ACHN (cell line): ENCODE results near the gene DSCAML1.

ENCODE experiments used
- DNase-seq: peaks from one replicate; pipeline ENCODE4 v3.0.0-alpha.2; 2015
- in situ Hi-C: cut with HindIII; loops from 2 replicates; pipeline ENCODE4 v1.10.0; 2017; ENCODE audit warnings: low sequenced_read_pairs, low pct_ligation_motif_present, low pct_unique_long_range_greater_than_20kb

DSCAML1 gene

GRCh38 chr11:117433717-117434116, 363.3 kb downstream of the DSCAML1 start:
- DNase-seq = no peak
- in situ Hi-C loops = loop anchor here (25.0 kb wide), 1 partner anchor 379 kb away; the partner anchor contains the start of gene FXYD2

- in situ Hi-C loops = loop anchor here (25.0 kb wide), 1 partner anchor 381 kb away; the partner anchor contains the start of gene FXYD2
- DNase-seq = no peak
Measured at GRCh38 chr11:117431436-117431835, 365.6 kb downstream of the DSCAML1 start.

GRCh38 chr11:117430293-117430955, 366.6 kb downstream of the DSCAML1 start:
- in situ Hi-C loops = loop anchor here (25.0 kb wide), 1 partner anchor 382 kb away; the partner anchor contains the start of gene FXYD2
- DNase-seq = no peak

- DNase-seq = no peak
- in situ Hi-C loops = loop anchor here (25.0 kb wide), 1 partner anchor 383 kb away; the partner anchor contains the start of gene FXYD2
Measured at GRCh38 chr11:117428856-117429229, 368.2 kb downstream of the DSCAML1 start.

- in situ Hi-C loops = loop anchor here (25.0 kb wide), 1 partner anchor 384 kb away; the partner anchor contains the start of gene FXYD2
- DNase-seq = no peak
Measured at GRCh38 chr11:117428186-117428855, 368.7 kb downstream of the DSCAML1 start.

- in situ Hi-C loops = loop anchor here (25.0 kb wide), 1 partner anchor 385 kb away; the partner anchor contains the start of gene FXYD2
Measured at GRCh38 chr11:117427356-117427874, 369.6 kb downstream of the DSCAML1 start.

GRCh38 chr11:117426941-117427340, 370.1 kb downstream of the DSCAML1 start:
- DNase-seq = no peak
- in situ Hi-C loops = loop anchor here (25.0 kb wide), 1 partner anchor 385 kb away; the partner anchor contains the start of gene FXYD2

More at GRCh38 chr11:117427356-117427874, 369.6 kb downstream of the DSCAML1 start:
- DNase-seq = no peak

GRCh38 chr11:117426297-117426685, 370.7 kb downstream of the DSCAML1 start:
- in situ Hi-C loops = loop anchor here (25.0 kb wide), 1 partner anchor 386 kb away; the partner anchor contains the start of gene FXYD2
- peak; percentile 52 for DNase-seq

- in situ Hi-C loops = loop anchor here (25.0 kb wide), 1 partner anchor 387 kb away; the partner anchor contains the start of gene FXYD2
- no peak for DNase-seq
Measured at GRCh38 chr11:117425679-117426296, 371.2 kb downstream of the DSCAML1 start.

- in situ Hi-C loops = loop anchor here (25.0 kb wide), 1 partner anchor 388 kb away; the partner anchor contains the start of gene FXYD2
- no peak for DNase-seq
Measured at GRCh38 chr11:117424781-117425180, 372.2 kb downstream of the DSCAML1 start.

GRCh38 chr11:117423046-117423575, 373.9 kb downstream of the DSCAML1 start:
- DNase-seq = no peak
- in situ Hi-C loops = no loop called here

GRCh38 chr11:117421476-117421875, 375.5 kb downstream of the DSCAML1 start:
- in situ Hi-C loops = no loop called here
- DNase-seq = no peak

- in situ Hi-C loops = no loop called here
Measured at GRCh38 chr11:117421041-117421440, 376.0 kb downstream of the DSCAML1 start.

GRCh38 chr11:117420598-117420997, 376.4 kb downstream of the DSCAML1 start:
- in situ Hi-C loops = no loop called here

More at GRCh38 chr11:117421041-117421440, 376.0 kb downstream of the DSCAML1 start:
- no peak for DNase-seq

GRCh38 chr11:117420143-117420485, 376.9 kb downstream of the DSCAML1 start:
- DNase-seq = no peak
- in situ Hi-C loops = no loop called here

More at GRCh38 chr11:117420598-117420997, 376.4 kb downstream of the DSCAML1 start:
- DNase-seq = no peak

GRCh38 chr11:117419482-117420142, 377.4 kb downstream of the DSCAML1 start:
- in situ Hi-C loops = no loop called here

GRCh38 chr11:117418737-117419481, 378.1 kb downstream of the DSCAML1 start:
- DNase-seq = no peak
- in situ Hi-C loops = no loop called here

More at GRCh38 chr11:117419482-117420142, 377.4 kb downstream of the DSCAML1 start:
- no peak for DNase-seq
